Stimulated activated CD4-positive, alpha-beta T cell treated with anti-CD3 and anti-CD28 coated beads, Interleukin-1b, Interleukin-23, amount 100 ng/mL, for 48 hours (primary cell): ENCODE measurements around the gene AGK.
A peak's percentile ranks its signal among the peaks of the same experiment; 100 is the strongest.
"Not testable (repeated sequence)": the region's sequence is repeated elsewhere in the genome, so short reads cannot be mapped to it uniquely, and the experiment has no call there.

Experiments
- DNase-seq: peaks from one replicate; pipeline ENCODE4 v3.0.0-alpha.2; 2020

The AGK gene

DNA sequence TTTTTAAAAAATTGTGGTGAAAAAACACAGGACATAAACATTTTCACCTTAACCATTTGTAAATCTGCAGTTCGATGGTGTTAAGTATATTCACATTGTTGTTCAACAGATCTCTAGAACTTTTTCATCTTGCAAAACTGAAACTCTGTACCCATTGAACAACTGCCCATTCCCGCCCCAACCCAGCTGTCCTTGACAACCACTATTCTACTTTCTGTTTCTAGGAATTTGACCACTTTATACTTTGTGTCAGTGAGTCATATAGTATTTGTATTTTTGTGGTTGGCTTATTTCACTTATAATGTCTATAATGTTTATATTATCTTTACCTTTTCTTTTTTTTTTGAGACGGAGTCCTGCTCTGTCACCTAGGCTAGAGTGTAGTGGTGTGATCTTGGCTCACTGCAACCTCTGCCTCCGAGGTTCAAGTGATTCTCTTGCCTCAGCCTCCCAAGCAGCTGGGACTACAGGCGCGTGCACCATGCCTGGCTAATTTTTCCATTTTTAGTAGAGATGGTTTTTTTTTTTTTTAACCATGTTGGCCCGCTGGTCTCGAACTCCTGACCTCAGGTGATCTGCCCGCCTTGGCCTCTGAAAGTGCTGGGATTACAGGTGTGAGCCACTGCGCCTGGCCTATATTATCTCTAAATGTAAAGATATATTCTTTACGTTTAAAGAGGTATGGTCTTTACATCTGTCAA lies 6.8 kb downstream of the AGK start:
- DNase-seq, result not testable (repeated sequence)

DNA sequence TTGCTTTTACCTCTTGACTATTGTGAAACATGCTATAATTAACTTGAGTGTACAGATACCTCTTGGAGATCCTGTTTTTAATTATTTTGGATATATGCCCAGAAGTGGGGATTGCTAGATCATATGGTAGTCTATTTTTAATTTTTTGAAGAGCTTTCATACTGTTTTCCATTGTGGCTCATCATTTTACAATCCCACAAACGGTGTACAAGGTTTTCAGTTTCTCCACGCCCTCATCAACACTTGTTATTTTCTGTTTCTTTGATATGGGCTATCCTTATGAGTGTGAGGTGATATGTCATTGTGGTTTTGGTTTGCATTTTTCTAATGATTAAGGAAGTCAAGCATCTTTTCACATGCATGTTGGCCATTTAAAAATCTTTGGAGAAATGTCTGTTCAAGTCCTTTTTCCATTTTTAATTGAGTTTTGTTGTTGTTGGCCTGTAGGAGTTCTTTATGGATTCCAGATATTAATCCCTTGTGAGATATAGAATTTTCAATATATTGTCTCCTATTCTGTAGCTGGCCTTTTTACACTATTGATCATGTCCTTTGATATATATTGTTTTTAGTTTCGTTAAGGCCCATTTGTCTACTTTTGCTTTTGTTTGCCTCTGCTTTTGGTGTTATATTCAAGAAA lies 7.5 kb downstream of the AGK start:
- no peak for DNase-seq

DNA sequence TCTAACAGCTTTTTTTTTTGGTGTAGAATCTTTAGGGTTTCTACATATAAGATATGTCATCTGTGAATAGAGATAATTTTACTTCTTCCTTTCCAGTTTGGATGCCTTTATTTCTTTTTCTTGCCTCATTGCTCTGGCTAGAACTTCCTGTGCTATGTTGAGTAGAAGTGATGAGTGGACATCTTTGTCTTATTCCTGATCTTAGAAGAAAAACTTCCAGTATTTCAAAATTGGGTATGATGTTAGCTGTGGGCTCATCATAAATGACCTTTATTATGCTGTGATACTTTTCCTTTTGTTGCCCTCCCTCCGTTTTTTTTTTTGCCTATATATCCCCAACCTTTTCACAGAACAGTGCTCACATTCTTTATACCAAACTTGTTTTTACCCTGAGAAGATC lies 8.8 kb downstream of the AGK start:
- no peak for DNase-seq

DNA sequence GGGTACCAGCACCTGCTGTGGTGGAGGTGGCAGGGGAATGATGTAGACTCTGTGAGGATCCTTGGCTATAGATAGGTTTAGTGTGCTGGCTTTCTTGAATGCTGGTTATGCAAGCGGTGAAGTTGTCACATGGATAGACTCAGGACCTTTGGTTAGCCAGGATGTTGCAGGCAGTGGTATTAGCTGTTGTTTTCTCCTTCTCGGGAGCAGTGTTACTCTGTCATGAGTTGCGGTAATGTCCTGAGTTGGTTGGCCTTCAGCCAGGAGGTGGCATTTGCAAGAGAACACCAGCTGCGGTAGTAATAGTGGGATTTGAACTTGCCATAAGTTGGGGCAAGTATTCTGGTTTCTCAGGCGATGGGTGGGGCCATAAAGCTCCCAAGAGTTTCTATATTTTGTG lies 10.8 kb downstream of the AGK start:
- DNase-seq, result no peak

DNA sequence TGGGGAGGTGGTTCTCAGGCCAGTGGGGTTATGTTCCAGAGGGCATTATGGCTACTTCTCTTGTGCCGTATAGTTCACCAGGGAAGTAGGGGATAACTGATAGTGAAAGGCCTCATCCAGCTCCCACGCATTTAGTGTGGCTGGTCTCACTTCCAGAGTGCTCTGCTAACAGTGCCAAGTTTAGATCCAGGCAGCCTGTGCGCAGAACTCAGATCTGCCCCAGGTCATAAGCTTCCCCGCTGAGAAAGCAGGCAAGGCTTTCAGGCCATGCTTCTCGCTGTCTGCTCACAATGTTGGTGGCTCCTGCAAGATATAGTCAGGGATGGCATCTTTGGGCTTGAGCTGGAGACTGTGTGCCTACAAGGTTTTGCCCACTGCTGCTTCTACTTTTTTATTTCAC lies 11.3 kb downstream of the AGK start:
- no peak for DNase-seq

DNA sequence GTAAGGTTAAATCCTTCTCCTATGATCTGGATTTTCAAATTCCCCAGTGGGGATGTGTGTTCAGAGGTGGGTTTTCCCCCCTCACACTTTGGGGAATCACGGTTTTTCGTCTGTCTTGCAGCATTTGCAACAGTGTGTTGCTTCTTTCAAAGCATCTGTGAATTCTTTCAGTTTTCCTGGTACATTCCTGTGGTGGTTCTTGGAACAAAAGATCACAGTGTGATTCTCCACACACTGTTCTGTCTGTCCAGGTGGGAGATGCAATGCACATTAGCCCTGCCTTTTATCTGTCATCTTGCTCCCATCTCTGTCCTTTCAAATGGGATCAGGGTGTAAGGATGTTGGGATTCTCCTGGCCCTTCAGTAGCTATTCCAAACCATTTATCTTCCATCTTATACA lies 11.8 kb downstream of the AGK start:
- no peak for DNase-seq

DNA sequence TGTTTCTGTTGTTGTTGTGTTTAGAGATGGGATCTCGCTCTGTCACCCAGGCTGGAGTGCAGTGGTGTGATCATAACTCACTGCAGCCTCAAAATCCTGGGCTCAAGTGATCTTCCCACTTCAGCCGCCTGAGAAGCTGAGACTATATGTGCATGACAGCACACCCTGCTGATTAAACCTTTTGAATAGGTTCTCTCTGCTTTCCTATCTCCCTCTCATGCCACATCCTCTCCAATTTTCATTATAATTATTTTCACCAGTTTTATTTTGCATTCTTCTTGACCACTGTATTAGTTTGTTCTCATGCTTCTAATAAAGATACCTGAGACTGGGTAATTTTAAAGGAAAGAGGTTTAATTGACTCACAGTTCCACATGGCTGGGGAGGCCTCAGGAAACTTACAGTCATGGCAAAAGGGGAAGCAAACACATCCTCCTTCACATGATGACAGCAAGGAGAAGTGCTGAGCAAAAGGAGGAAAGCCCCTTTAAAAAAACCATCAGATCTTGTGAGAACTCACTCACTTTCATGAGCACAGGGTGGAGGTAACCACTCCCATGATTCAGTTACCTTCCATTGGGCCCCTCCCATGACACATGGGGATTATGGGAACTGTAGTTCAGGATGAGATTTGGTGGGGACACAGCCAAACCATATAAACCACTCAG lies 12.9 kb downstream of the AGK start:
- peak; percentile 61 for DNase-seq

DNA sequence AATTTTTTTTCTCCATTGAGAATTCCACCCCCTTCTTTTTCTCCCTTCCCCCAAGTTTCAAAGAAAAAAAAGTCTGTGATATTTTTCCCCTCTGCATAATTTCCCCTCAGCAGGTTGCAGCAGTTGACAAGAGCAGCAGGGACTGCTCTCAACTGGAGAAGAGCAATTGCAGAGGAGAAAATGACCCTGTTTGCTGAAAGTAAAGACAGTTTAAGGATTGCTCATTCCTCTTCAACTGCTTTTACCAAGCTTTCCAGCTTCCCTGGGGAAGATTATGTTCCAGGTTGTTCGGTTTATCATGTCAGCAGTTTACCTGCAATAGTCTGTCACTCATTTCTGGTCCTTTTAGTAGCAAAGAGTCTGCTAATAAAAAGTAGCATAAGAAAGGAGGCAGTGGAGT lies 16.2 kb downstream of the AGK start:
- no peak for DNase-seq

DNA sequence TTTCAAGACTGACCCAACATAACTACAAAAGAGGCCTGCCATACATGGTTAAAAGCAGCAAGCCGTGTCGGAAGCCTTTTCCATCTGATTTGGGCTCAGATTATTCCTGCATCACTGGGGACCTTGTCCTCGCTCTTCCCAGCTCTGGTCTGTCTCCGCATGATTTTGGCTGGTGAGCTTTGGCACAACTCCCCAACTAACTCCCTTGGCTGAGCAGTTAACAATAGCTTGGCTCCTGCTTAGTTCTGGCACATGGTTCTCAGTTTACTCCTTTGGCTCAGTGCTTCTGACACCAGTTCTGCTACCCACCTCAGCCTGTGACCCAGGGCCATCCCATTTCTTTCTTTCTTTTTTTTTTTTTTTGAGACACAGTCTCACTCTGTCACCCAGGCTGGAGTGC lies 17.0 kb downstream of the AGK start:
- no peak for DNase-seq

DNA sequence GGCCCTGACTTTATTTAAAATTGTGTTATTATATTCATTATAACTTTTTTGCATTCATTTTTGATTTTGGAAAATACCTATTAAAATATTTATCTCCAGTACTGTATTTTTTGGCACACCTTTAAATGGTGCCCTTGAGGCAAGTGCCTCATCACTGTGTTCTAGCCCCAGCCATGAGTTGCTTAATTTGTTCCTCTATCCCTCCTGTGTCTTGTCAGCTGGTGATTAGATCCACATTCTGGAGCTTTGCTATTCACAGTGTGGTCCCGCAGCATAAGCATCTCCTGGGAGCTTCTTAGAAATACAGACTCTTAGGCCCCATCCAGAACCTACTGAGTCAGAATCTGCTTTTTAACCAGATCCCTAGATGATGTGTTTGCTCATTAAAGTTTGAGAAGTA lies 19.8 kb downstream of the AGK start:
- no peak for DNase-seq

DNA sequence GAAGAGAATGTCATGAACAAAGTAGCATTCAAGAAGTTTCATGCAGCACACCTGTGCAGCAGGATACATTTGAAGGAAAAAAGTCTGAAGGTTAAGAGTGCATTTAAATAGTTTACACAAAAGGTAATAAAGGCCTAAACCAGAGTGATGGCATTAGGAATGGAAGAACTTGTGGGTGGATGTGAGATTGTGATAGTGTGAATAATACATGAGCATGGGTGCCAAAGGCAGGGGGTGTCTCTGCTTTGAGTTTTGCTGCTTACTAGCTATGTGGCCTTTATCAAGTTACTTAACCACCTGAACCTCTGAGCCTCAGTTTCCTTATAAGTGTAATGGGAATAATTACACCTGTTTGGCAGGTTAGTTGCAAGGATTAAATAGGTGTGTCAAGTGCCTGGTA lies 21.0 kb downstream of the AGK start:
- no peak for DNase-seq

DNA sequence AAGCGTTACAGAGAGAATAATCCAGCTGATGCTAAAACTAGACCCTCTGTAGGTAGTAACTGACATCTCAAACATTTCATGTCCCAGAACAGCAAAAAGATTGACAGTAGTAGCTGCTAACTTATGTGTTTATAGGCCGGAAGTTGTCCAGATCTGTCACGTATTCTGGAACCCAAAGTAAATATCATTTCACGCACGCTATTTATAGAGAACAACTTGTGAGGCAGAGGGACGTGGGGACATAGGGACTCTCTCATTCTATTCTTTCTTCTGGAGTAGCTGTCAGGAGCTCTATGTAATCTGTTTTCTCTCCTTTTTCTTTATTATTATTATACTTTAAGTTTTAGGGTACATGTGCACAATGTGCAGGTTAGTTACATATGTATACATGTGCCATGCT lies 22.3 kb downstream of the AGK start:
- DNase-seq, result no peak

DNA sequence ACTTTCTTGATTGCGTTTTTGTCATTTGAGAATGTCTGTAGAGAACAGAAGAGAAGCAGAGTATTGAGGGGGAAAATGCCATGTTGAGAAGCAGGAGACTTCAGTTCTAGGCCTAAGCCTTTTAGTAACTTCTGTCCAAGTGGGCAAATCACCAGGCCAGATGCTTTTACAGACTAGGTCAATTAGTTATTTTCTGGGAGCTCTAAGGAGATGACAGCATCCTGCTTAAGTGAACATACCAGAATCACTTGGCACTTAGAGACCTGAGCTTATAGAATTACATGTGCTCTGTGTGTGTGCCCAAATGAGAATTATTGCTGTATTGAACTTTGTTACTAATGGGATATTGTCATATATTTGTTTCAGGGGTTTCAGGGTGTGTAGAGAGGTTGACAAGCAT lies 24.0 kb downstream of the AGK start:
- DNase-seq, result no peak

DNA sequence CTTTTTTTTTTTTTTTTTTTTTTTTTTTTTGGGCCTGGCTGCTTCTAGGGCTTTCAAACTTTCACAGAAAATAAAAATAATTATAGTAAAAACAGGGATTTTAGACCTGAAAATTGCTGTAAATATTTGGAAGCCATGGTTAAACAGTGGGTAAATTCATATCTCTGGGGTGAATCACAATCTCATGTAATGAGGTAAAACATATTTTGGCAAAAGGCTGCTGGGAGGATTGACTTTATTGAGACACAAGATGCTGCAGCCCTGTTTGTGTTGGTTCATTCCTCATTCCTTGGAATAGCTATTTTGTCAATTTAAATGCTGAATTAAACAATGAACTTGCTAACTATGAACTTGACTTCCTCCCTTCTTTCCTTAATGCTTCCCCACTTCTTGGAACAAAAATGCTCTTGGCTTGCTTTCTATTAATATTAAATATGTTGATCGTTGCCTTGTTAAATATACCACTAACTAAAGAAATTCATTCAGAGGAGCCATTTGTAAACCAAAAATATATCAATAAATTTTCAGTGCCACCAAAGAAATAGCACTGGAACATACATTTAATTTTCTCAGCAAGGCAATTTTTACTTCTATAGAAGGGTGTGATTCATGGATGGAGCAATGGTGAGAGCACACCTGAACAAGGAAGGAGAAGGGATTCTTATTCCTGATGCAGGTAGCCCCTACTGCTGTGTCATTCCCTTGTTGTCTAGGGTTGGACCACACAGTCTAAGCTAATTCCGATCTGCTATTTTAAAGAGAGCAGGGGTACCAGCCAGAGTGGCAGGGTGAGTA lies 24.6 kb downstream of the AGK start:
- DNase-seq, result no peak

DNA sequence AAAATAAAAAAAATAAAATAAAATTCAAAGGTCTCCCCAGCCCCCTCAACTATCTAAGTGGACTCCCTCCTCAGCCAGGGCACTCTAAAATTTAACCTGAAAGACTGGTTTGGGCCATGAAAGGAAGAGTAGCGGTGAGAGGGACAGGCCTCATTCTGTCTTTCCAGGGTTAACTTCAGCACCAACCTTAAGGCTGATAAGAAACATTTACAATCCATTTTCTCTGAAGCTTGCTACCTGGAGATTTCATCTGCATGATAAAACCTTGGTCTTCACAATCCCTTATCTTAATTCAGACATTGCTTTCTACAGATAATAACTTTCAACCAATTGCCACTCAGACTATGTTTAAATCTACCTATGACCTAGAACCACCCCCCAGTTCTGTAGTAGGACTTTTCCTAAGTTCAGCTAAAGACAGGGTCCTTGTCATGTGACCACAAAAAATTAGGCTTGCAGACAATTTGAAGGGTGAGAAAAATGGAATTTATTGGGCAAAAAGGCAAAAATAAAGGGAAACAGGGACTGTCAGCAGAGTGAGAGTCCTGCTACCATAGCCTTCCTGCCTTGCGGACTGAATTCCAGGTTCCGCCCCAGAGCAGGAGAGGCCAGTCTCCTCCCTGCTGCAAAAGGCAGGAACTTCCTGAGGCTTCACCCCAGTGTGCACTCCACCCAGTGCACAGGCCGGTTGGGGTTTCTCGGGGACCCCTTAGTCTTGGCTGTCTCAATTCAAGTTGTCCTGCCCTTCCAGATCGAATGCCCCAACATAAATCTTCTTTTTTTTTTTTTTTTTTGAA lies 26.0 kb downstream of the AGK start:
- DNase-seq, result no peak

DNA sequence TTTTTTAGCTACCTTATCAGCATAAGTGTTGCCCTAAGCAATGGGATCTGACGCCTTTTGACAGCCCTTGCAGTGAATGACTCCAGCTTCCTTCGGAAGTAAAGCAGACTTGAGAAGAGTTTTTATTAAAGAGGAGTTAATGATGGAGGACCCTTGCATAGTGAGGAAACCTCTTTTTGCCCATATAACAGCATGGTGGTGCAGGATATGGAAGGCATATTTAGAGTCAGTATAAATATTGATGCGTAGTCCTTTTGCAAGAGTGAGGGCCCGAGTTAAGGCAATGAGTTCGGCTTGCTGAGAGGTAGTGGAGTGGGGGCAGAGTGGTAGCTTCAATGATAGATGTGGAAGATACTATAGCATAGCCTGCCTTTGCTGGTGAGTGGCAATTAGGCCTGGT lies 28.7 kb downstream of the AGK start:
- DNase-seq, result not testable (repeated sequence)

DNA sequence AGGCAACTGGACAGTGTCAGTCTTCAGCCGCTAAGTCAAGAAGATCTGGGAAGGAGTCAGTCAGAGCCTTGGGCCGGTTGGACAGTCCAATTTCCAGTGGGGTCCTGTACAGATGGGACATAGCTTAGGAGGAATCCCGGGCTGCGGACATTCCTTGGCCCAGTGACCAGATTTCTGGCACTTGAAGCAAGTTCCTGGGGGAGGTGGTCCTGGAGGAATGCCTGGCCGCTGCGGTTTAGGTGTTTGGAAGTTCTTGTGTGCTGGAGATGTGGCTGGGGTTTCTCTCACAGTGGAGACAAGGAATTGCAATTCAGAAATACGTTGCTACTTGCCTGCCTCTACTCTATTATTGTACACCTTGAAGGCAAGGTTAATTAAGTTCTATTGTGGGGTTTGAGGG lies 30.9 kb downstream of the AGK start:
- DNase-seq, result not testable (repeated sequence)

DNA sequence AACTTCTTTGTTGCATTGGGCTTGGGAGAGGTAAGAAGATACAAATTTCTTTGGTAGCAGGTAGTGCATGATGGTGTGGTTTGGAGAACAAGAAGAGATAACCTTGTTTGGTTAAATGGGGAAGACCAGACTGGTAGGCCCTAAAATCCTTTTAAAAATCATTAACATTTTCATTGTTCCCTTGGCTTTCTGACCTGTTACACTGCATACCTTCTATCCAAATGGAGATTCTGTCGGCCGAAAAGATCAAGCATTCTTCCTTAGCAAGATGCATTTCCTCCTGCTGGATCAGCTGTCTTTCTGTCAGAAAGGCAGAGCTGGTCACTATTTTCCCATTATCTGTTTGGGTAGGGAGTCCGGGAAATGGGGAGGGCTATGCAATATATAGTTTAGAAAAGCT lies 33.7 kb downstream of the AGK start:
- DNase-seq, result no peak

DNA sequence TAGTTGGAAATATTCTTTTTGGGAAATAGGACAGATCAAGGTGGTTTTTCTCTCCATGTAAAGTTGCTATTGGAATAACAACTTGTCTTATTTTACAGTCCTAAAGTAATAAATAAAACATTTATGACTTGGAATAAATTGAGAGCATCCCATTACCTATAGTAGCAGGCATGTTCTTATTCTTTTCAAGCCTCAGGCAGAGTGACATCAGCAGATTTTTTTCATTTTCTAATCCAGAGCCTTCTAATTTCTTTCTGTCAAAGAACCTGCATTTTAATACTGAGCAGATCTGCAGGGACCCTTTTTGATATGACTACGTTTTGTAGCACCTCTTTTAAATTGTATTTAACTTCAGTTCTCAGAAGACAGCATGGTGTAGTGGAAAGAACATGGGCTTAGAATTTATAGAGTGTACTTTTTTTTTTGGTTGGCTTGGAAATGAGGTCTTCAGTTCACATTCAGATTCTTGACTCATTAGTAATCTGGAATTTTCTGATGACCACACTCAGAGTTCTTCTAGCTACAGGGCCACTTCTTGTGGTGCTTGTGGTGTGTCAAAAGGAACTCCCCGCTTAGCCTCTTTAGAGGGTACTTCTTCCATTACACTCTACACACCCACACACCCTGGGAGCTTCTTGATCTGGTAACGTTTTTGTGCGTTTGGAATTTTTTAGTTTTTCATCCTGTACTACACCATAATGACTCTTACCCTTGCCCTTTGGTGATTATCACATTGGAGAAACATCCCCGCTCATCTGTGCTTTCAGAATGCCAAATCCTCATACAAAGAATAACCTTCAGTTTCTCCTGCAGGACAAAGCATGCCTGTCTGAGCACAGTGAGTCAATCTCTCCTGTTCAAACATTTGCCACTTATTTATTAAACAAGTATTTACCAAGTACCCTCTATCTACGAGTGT lies 34.6 kb downstream of the AGK start:
- peak; percentile 47 for DNase-seq

DNA sequence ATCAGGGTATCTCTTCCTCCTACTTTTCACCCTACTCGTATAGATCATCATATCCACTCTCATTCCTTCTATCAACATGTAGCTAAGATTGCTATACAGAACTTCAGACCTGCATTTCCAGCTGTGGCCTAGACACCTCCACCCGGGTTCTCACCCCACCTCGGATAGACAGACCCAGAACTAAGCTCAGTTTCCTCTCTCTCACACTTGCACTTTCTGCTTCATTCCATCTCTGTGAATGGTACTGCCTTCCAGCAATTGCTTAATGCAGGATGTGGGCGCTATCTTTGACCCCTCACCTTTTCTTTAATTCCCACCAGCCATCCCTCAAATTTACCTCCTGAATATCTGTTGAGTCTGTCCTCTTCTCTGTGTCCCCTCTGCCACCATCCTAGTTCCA lies 35.7 kb downstream of the AGK start:
- DNase-seq, result no peak

DNA sequence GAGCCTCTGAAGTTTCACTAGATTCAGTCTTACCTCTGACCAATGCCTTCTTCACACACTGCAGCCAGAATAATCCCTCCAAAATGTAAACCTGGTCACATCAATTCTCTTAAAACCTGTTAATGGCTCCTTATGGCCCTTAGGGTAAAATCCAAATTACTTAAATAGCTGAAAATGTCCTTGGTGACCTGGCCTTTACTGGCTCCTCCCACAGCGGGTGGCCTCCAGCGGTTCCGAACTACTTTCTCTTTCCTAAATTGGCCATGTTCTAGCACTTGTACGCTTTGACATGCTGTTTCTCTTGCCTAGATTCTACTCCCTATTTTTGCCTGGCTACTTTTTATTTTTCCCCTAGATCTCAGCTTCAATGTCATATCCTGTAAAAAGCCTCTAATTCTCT lies 36.1 kb downstream of the AGK start:
- DNase-seq, result no peak

DNA sequence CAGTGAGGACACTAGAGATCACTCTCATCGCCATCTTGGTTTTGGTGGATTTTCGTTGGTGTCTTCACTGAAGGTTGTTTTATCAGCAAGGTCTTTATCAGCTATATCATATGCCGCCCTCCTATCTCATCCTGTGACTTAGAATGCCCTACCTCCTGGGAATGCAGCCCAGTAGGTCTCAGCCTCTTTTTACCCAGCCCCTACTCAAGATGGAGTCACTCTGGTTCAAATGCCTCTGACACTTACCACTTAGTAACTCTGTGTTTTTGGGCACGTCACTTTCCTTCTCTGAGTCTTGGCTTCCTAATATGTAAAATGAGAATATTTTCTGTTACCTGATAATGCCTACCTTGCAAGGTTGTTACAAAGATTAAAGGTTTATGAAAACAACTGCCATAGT lies 37.7 kb downstream of the AGK start:
- no peak for DNase-seq
